ENCODE results near the gene DGKB. TPM values are rescaled to one million over a fixed set of nuclear protein-coding genes. Genes with fewer than 3 reads are reported as not detected.

The DGKB gene
- total RNA-seq, 1 donor from 2014 or later: not detected

GRCh38 chr7:14199336-14199735 is 703.2 kb downstream of the DGKB start:
- TF ChIP-seq CTCF (IDR thresholded peaks at IDR 0.05): no peak
- no peak for ATAC-seq
- Histone ChIP-seq H3K27me3 (no peaks in the 10 kb centered on the region), H3K36me3 (no peaks in the 10 kb centered on the region), H3K9me3 (no peaks in the 10 kb centered on the region), H3K4me3 (no peak overlapping the region), H3K27ac (no peak overlapping the region), H3K4me1 (no peaks in the 10 kb centered on the region)
- DNase-seq: no peak
- intact Hi-C loops (cut with DNase I): no loop called here

GRCh38 chr7:14197280-14197679 is 705.3 kb downstream of the DGKB start:
- no peak overlapping the region for H3K4me3 ChIP-seq
- H3K36me3 ChIP-seq: no peaks in the 10 kb centered on the region
- ATAC-seq (no peak), DNase-seq (no peak)
- no peaks in the 10 kb centered on the region for H3K27me3 ChIP-seq
- H3K4me1 ChIP-seq: no peaks in the 10 kb centered on the region
- intact Hi-C loops (cut with DNase I): no loop called here
- TF ChIP-seq CTCF (IDR thresholded peaks at IDR 0.05): no peak
- no peak overlapping the region for H3K27ac ChIP-seq
- H3K9me3 ChIP-seq: no peaks in the 10 kb centered on the region

- H3K27me3 ChIP-seq: no peaks in the 10 kb centered on the region
- ATAC-seq (no peak), DNase-seq (no peak)
- no peak overlapping the region for H3K27ac ChIP-seq
- H3K4me1 ChIP-seq: no peaks in the 10 kb centered on the region
- H3K36me3 ChIP-seq: no peaks in the 10 kb centered on the region
- TF ChIP-seq CTCF (IDR thresholded peaks at IDR 0.05): no peak
- intact Hi-C loops (cut with DNase I): no loop called here
- no peak overlapping the region for H3K4me3 ChIP-seq
- H3K9me3 ChIP-seq: no peaks in the 10 kb centered on the region
These were observed 706.0 kb downstream of the DGKB start for GRCh38 chr7:14196555-14196954.

GRCh38 chr7:14195871-14196270 is 706.7 kb downstream of the DGKB start:
- no peak for ATAC-seq
- H3K36me3 ChIP-seq: no peaks in the 10 kb centered on the region
- H3K27me3 ChIP-seq: no peaks in the 10 kb centered on the region
- no peaks in the 10 kb centered on the region for H3K9me3 ChIP-seq
- no peak for DNase-seq
- no peaks in the 10 kb centered on the region for H3K4me1 ChIP-seq
- H3K4me3 ChIP-seq: no peak overlapping the region
- H3K27ac ChIP-seq: no peak overlapping the region
- no peak for TF ChIP-seq CTCF (IDR thresholded peaks at IDR 0.05)
- intact Hi-C loops (cut with DNase I): no loop called here

GRCh38 chr7:14195079-14195478 is 707.5 kb downstream of the DGKB start:
- intact Hi-C loops (cut with DNase I): no loop called here
- TF ChIP-seq CTCF (IDR thresholded peaks at IDR 0.05): no peak
- no peaks in the 10 kb centered on the region for H3K4me1 ChIP-seq
- H3K4me3 ChIP-seq: no peak overlapping the region
- DNase-seq (no peak), ATAC-seq (no peak)
- no peak overlapping the region for H3K27ac ChIP-seq
- no peaks in the 10 kb centered on the region for H3K27me3 ChIP-seq
- no peaks in the 10 kb centered on the region for H3K9me3 ChIP-seq
- H3K36me3 ChIP-seq: no peaks in the 10 kb centered on the region

- intact Hi-C loops (cut with DNase I): no loop called here
- Histone ChIP-seq H3K4me1 (no peaks in the 10 kb centered on the region), H3K27me3 (no peaks in the 10 kb centered on the region), H3K36me3 (no peaks in the 10 kb centered on the region), H3K9me3 (no peaks in the 10 kb centered on the region), H3K27ac (no peak overlapping the region), H3K4me3 (no peak overlapping the region)
- ATAC-seq (no peak), DNase-seq (no peak)
- TF ChIP-seq CTCF (IDR thresholded peaks at IDR 0.05): no peak
These were observed 710.9 kb downstream of the DGKB start for GRCh38 chr7:14191686-14192098.

All from upper lobe of right lung (tissue), 1 donor.